GM12878 (cell line): Measurements from ENCODE around the gene KLHL10. TPM values are rescaled to one million over a fixed set of nuclear protein-coding genes. Genes with fewer than 3 reads are reported as not detected.

Experiments used
- ATAC-seq: fragments of 200-7000 bp; cut with Tn5 transposase; 3 replicates; pipeline ENCODE4 v1.9.1; 2020; ENCODE audit warnings: mild to moderate bottlenecking, moderate library complexity
- BruUV-seq: library from RNA; stranded (reverse); fragments of 400-500 nt; replicated peaks from 2 replicates; lab custom pipeline; 2021; lab: Mats Ljungman, UMichigan
- CTCF ChIA-PET: fragments of 300-600 bp; sonication (Branson Sonifier 250); formaldehyde crosslinking; extraction: SDS; loops from one replicate; lab custom pipeline; 2021; ENCODE audit warnings: inconsistent platforms; lab: Yijun Ruan, JAX
- POLR2A ChIA-PET: fragments of 350-600 bp; formaldehyde crosslinking; extraction: SDS; loops from one replicate; lab custom pipeline; 2021; ENCODE audit warnings: inconsistent platforms; lab: Charles Lee
- RAD21 ChIA-PET: fragments of 300-600 bp; sonication (Branson Sonifier 250); formaldehyde crosslinking; loops from one replicate; lab custom pipeline; 2023; ENCODE audit warnings: antibody characterized with exemption; ENCODE audit not compliant: unreplicated experiment; lab: Charles Lee
- SMC1A ChIA-PET: fragments of 300-600 bp; sonication (Branson Sonifier 250); formaldehyde crosslinking; loops from one replicate; lab custom pipeline; 2023; ENCODE audit not compliant: unreplicated experiment, uncharacterized antibody; lab: Charles Lee
- DNase-seq: peaks from one replicate; pipeline ENCODE4 v3.0.0-alpha.2; 2011; ENCODE audit warnings: low read depth, low spot score
- FAIRE-seq: peaks from 3 replicates; lab custom pipeline; 2011; peaks lifted over from hg19 to GRCh38; lab: Jason Lieb, UNC
- H2AFZ ChIP-seq: 2 replicates; pipeline ENCODE4 v1.6.0; 2011; ENCODE audit warnings: low read depth, low read length, control low read depth; ENCODE audit not compliant: control insufficient read depth
- H3K27ac ChIP-seq: 2 replicates; pipeline ENCODE4 v1.5.1; 2011; ENCODE audit warnings: control low read depth; ENCODE audit not compliant: control insufficient read depth, insufficient read depth
- H3K27me3 ChIP-seq, 2 experiments: replicated peaks in 1 of 2; 2 replicates each; pipeline versions ENCODE4 v1.6.0 to v1.6.1; 2011; ENCODE audit warnings: low read length in 1 of 2; ENCODE audit not compliant: control insufficient read depth in 2 of 2, insufficient read depth in 2 of 2
- H3K36me3 ChIP-seq, 2 experiments: 2 replicates each; pipeline ENCODE4 v1.5.1; 2011; ENCODE audit warnings: low read length in 1 of 2; ENCODE audit not compliant: control insufficient read depth in 2 of 2, insufficient read depth in 2 of 2
- H3K4me1 ChIP-seq: 2 replicates; pipeline ENCODE4 v1.6.1; 2011; ENCODE audit warnings: mild to moderate bottlenecking, low read length, moderate library complexity, mixed read lengths; ENCODE audit not compliant: control insufficient read depth, insufficient read depth
- H3K4me2 ChIP-seq: 2 replicates; pipeline ENCODE4 v1.6.0; 2011; ENCODE audit warnings: control low read depth; ENCODE audit not compliant: control insufficient read depth, insufficient read depth
- H3K4me3 ChIP-seq: fragments of 200-600 bp; sonication (generic); 2 replicates; pipeline ENCODE4 v1.5.1; 2016
- H3K79me2 ChIP-seq: 2 replicates; pipeline ENCODE4 v1.6.0; 2011; ENCODE audit warnings: low read length; ENCODE audit not compliant: control insufficient read depth, insufficient read depth
- H3K9ac ChIP-seq: 2 replicates; pipeline ENCODE4 v1.8.0; 2011; ENCODE audit warnings: low read length, control low read depth, mixed read lengths; ENCODE audit not compliant: control insufficient read depth, insufficient read depth
- H3K9me3 ChIP-seq: replicated peaks from 3 replicates; pipeline ENCODE4 v1.5.1; 2011; ENCODE audit warnings: mild to moderate bottlenecking, low read length; ENCODE audit not compliant: control insufficient read depth, insufficient read depth
- H4K20me1 ChIP-seq: 2 replicates; pipeline ENCODE4 v1.6.0; 2011; ENCODE audit not compliant: control insufficient read depth, insufficient read depth
- ASH2L ChIP-seq: fragments of 300-600, 200-600 bp; sonication (generic); IDR thresholded peaks from 2 replicates; pipeline ENCODE4 v1.6.1; 2017; ENCODE audit warnings: low read depth, mild to moderate bottlenecking, borderline replicate concordance
- BMI1 ChIP-seq: fragments of 450-650 bp; IDR thresholded peaks from 2 replicates; pipeline ENCODE4 v1.6.1; 2016; ENCODE audit warnings: mild to moderate bottlenecking, moderate library complexity, borderline replicate concordance
- EGR1 ChIP-seq, 2 experiments: IDR thresholded peaks; 1 replicate in 1 of 2; 2 replicates in 1 of 2; pipeline ENCODE4 v1.6.1; 2011 to 2012; ENCODE audit warnings: low read depth in 2 of 2, low read length in 2 of 2, borderline replicate concordance in 1 of 2, mild to moderate bottlenecking in 1 of 2, moderate library complexity in 1 of 2
- IRF4 ChIP-seq: IDR thresholded peaks from 2 replicates; pipeline ENCODE4 v1.6.1; 2011; ENCODE audit warnings: low read depth, low read length
- KDM1A ChIP-seq: fragments of 200-600 bp; sonication (generic); IDR thresholded peaks from 2 replicates; pipeline ENCODE4 v1.6.1; 2016; ENCODE audit warnings: borderline replicate concordance
- KLF5 ChIP-seq: fragments of 450-650 bp; IDR thresholded peaks from 2 replicates; pipeline ENCODE4 v1.6.1; 2014; ENCODE audit warnings: mild to moderate bottlenecking; ENCODE audit not compliant: partially characterized antibody
- MEF2B ChIP-seq: fragments of 450-650 bp; IDR thresholded peaks from 2 replicates; pipeline ENCODE4 v1.6.1; 2018; ENCODE audit warnings: mild to moderate bottlenecking, moderate library complexity; ENCODE audit not compliant: partially characterized antibody, poor library complexity, severe bottlenecking
- NR2C2 ChIP-seq: IDR thresholded peaks from 2 replicates; pipeline ENCODE4 v1.6.1; 2011; ENCODE audit warnings: borderline replicate concordance, low read depth; ENCODE audit not compliant: control insufficient read depth, insufficient read length
- POLR2A ChIP-seq: IDR thresholded peaks from 2 replicates; pipeline ENCODE4 v1.6.1; 2011; ENCODE audit warnings: low read depth, mild to moderate bottlenecking, low read length
- POU2F2 ChIP-seq: IDR thresholded peaks from 3 replicates; pipeline ENCODE4 v1.6.1; 2011; ENCODE audit warnings: low read depth, mild to moderate bottlenecking, low read length, borderline replicate concordance
- TCF12 ChIP-seq: IDR thresholded peaks from 2 replicates; pipeline ENCODE4 v1.6.1; 2011; ENCODE audit warnings: low read depth, mild to moderate bottlenecking, low read length
- TCF3 ChIP-seq: IDR thresholded peaks from 2 replicates; pipeline ENCODE4 v1.6.1; 2012; ENCODE audit warnings: low read depth, mild to moderate bottlenecking, low read length, borderline replicate concordance; ENCODE audit not compliant: insufficient read depth
- ZNF217 ChIP-seq: fragments of 450-650 bp; IDR thresholded peaks from 2 replicates; pipeline ENCODE4 v1.6.1; 2017; ENCODE audit warnings: antibody characterized with exemption, mild to moderate bottlenecking
- WGBS: methylation state at CpG from one replicate; pipeline ENCODE4 v1.1.6; 2016; ENCODE audit warnings: low lambda C conversion rate; ENCODE audit not compliant: insufficient replicate concordance, insufficient coverage; ENCODE audit errors: missing lambda C conversion rate; 5-methylcytosine and 5-hydroxymethylcytosine counted together
- in situ Hi-C: fragments of 300-500 bp; cut with MboI; formaldehyde crosslinking; loops from 9 replicates; pipeline ENCODE4 v1.14.3; 2018; ENCODE audit warnings: mixed read lengths
- intact Hi-C: fragments of 100-400 bp; cut with micrococcal nuclease; formaldehyde crosslinking; loops from one replicate; pipeline ENCODE4 v1.14.2; 2022; ENCODE audit not compliant: unreplicated experiment
- polyA plus RNA-seq, 11 experiments: library from polyadenylated mRNA; depleted of rRNA in 4 of 11; unstranded in 6 of 11; stranded (reverse) in 5 of 11; fragments of >200 nt; fragmentation: Nextera tagmentation in 4 of 11; fragmentation: Illumina TruSeq in 1 of 11; extraction: Ambion mirVana in 4 of 11; extraction: Trizol in 1 of 11; gene quantifications; 1 replicate in 1 of 11; 2 replicates in 10 of 11; pipeline versions ENCODE4 v1.2.1 to v1.2.3, GENCODE V29; 2011 to 2016; ENCODE audit warnings: inconsistent platforms in 2 of 11, missing spikeins in 2 of 11, low read depth in 1 of 11
- total RNA-seq, 4 experiments: library from RNA; depleted of rRNA in 3 of 4; stranded (reverse); fragments of >200 nt in 3 of 4; fragmentation: Illumina TruSeq in 1 of 4; extraction: Trizol in 1 of 4; gene quantifications; 2 replicates each; pipeline versions ENCODE4 v1.2.1 to v1.2.3, GENCODE V29; 2013 to 2021
- TF ChIP-seq, protein P1 (sequence below): IDR thresholded peaks from 2 replicates; pipeline ENCODE4 v1.6.1; 2011; ENCODE audit warnings: borderline replicate concordance, low read depth, mild to moderate bottlenecking, moderate library complexity, mixed read lengths, low read length; ENCODE audit not compliant: insufficient read depth; ENCODE audit errors: extremely low read length
- TF ChIP-seq, protein P2 (sequence below): fragments of 450-650 bp; IDR thresholded peaks from 2 replicates; pipeline ENCODE4 v1.6.1; 2018; ENCODE audit warnings: mild to moderate bottlenecking, low read depth, moderate library complexity; ENCODE audit not compliant: partially characterized antibody
- TF ChIP-seq, protein P3 (sequence below): IDR thresholded peaks from 2 replicates; pipeline ENCODE4 v1.6.1; 2012; ENCODE audit warnings: improper control_type of control experiment, low read depth, low read length; ENCODE audit not compliant: insufficient replicate concordance

Gene KLHL10
- total and polyA plus RNA-seq, 10 of the 15 experiments (the other 5 are each of a cell fraction or from before 2014, with no cell fraction given): 0.13 to 0.62 (median 0.20) TPM; not detected in 4

DNA sequence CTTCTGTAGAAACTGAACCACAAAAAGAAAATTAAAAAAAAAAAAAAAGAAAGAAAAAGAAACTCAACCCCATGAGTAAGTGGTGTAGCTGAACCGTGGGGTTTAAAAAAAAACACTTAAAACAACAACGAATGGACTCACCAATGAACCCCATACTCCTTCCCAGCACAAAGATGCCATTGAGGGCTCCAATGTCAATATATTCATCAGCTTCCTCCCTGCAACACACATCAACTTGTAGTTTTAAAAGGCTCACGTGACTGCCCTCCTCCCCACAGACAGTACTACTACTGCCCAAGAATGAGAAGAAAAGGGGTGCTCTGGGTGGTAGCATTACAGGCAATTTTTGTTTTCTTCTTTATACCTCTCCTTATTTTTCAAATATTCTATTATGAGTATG, 30.9 kb downstream of the KLHL10 start:
- SMC1A ChIA-PET: no interaction called here
- Histone ChIP-seq H3K27me3 (no peaks in the 10 kb centered on the region), H3K27ac (no peak overlapping the region), H3K4me3 (no peak overlapping the region), H3K36me3 (peaks cover 21 to 37% of the 10 kb centered on the region in 2 experiments), H3K4me2 (no peak overlapping the region), H3K9me3 (no peaks in the 10 kb centered on the region), H2AFZ (no peak overlapping the region), H3K9ac (no peak overlapping the region), H3K4me1 (peaks cover 6% of the 10 kb centered on the region; the same call in 1 of the 2 replicates), H4K20me1 (no peaks in the 10 kb centered on the region; the same call in 1 of the 2 replicates), H3K79me2 (peaks cover 15% of the 10 kb centered on the region)
- FAIRE-seq: no peak
- BruUV-seq: no TSS peak
- intact Hi-C loops (no loop called here), in situ Hi-C loops (no loop called here)
- POLR2A ChIA-PET: interaction anchor here (0.6 to 0.7 kb wide), 3 partner anchors 13 to 426 kb away, joined by 3 to 5 read pairs (median 4); no protein-coding TSS in a partner anchor
- 61% methylated on average over 3 of the region's 3 CpGs for WGBS
- CTCF ChIA-PET: no interaction called here
- RAD21 ChIA-PET: interaction anchor here (0.6 kb wide), 1 partner anchor 128 kb away, joined by 4 read pairs; no protein-coding TSS in a partner anchor
- DNase-seq: no peak
- ATAC-seq: no peak
- TF ChIP-seq ASH2L: no peak
- TF ChIP-seq, protein P1, sequence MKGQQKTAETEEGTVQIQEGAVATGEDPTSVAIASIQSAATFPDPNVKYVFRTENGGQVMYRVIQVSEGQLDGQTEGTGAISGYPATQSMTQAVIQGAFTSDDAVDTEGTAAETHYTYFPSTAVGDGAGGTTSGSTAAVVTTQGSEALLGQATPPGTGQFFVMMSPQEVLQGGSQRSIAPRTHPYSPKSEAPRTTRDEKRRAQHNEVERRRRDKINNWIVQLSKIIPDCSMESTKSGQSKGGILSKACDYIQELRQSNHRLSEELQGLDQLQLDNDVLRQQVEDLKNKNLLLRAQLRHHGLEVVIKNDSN: no peak
- no peak for TF ChIP-seq NR2C2
- TF ChIP-seq, protein P2, sequence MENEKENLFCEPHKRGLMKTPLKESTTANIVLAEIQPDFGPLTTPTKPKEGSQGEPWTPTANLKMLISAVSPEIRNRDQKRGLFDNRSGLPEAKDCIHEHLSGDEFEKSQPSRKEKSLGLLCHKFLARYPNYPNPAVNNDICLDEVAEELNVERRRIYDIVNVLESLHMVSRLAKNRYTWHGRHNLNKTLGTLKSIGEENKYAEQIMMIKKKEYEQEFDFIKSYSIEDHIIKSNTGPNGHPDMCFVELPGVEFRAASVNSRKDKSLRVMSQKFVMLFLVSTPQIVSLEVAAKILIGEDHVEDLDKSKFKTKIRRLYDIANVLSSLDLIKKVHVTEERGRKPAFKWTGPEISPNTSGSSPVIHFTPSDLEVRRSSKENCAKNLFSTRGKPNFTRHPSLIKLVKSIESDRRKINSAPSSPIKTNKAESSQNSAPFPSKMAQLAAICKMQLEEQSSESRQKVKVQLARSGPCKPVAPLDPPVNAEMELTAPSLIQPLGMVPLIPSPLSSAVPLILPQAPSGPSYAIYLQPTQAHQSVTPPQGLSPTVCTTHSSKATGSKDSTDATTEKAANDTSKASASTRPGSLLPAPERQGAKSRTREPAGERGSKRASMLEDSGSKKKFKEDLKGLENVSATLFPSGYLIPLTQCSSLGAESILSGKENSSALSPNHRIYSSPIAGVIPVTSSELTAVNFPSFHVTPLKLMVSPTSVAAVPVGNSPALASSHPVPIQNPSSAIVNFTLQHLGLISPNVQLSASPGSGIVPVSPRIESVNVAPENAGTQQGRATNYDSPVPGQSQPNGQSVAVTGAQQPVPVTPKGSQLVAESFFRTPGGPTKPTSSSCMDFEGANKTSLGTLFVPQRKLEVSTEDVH: no peak
- TF ChIP-seq, protein P3, sequence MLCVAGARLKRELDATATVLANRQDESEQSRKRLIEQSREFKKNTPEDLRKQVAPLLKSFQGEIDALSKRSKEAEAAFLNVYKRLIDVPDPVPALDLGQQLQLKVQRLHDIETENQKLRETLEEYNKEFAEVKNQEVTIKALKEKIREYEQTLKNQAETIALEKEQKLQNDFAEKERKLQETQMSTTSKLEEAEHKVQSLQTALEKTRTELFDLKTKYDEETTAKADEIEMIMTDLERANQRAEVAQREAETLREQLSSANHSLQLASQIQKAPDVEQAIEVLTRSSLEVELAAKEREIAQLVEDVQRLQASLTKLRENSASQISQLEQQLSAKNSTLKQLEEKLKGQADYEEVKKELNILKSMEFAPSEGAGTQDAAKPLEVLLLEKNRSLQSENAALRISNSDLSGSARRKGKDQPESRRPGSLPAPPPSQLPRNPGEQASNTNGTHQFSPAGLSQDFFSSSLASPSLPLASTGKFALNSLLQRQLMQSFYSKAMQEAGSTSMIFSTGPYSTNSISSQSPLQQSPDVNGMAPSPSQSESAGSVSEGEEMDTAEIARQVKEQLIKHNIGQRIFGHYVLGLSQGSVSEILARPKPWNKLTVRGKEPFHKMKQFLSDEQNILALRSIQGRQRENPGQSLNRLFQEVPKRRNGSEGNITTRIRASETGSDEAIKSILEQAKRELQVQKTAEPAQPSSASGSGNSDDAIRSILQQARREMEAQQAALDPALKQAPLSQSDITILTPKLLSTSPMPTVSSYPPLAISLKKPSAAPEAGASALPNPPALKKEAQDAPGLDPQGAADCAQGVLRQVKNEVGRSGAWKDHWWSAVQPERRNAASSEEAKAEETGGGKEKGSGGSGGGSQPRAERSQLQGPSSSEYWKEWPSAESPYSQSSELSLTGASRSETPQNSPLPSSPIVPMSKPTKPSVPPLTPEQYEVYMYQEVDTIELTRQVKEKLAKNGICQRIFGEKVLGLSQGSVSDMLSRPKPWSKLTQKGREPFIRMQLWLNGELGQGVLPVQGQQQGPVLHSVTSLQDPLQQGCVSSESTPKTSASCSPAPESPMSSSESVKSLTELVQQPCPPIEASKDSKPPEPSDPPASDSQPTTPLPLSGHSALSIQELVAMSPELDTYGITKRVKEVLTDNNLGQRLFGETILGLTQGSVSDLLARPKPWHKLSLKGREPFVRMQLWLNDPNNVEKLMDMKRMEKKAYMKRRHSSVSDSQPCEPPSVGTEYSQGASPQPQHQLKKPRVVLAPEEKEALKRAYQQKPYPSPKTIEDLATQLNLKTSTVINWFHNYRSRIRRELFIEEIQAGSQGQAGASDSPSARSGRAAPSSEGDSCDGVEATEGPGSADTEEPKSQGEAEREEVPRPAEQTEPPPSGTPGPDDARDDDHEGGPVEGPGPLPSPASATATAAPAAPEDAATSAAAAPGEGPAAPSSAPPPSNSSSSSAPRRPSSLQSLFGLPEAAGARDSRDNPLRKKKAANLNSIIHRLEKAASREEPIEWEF: no peak
- TF ChIP-seq KLF5: no peak
- TF ChIP-seq IRF4: no peak
- no peak for TF ChIP-seq MEF2B
- no peak for TF ChIP-seq TCF3
- TF ChIP-seq ZNF217: no peak
- TF ChIP-seq BMI1: no peak
- no peak for TF ChIP-seq EGR1 (IDR thresholded peaks at IDR 0.05; ENCODE audit: borderline replicate concordance in 1 of 2, low read depth in 2 of 2, low read length in 2 of 2)
- TF ChIP-seq POU2F2: no peak
- no peak for TF ChIP-seq TCF12
- no peak for TF ChIP-seq POLR2A
- no peak for TF ChIP-seq KDM1A
